Measurements from ENCODE around the gene DENND1B.
"Not testable (repeated sequence)": the region's sequence is repeated elsewhere in the genome, so short reads cannot be mapped to it uniquely, and the experiment has no call there.

DENND1B gene

GRCh38 chr1:197786280-197786679 is 11.0 kb upstream of the DENND1B start:
- DNase-seq (ENCODE audit: low read depth), result no peak

GRCh38 chr1:197783510-197783948 is 8.2 kb upstream of the DENND1B start:
- no peak for DNase-seq (ENCODE audit: low read depth)

- no peak for DNase-seq (ENCODE audit: low read depth)
These were observed 7.6 kb upstream of the DENND1B start for GRCh38 chr1:197782722-197783360.

GRCh38 chr1:197781968-197782721 is 6.9 kb upstream of the DENND1B start:
- DNase-seq (ENCODE audit: low read depth), result no peak

- no peak for DNase-seq (ENCODE audit: low read depth)
These were observed 4.6 kb upstream of the DENND1B start for GRCh38 chr1:197779921-197780320.

GRCh38 chr1:197778366-197778945 is 3.2 kb upstream of the DENND1B start:
- no peak for DNase-seq (ENCODE audit: low read depth)

GRCh38 chr1:197776351-197777105 is 1.2 kb upstream of the DENND1B start:
- no peak for DNase-seq (ENCODE audit: low read depth)

- DNase-seq (ENCODE audit: low read depth), result no peak
These were observed 606 bp downstream of the DENND1B start for GRCh38 chr1:197774466-197775281.

GRCh38 chr1:197773856-197774255 is 1.4 kb downstream of the DENND1B start:
- DNase-seq (ENCODE audit: low read depth), result no peak

- no peak for DNase-seq (ENCODE audit: low read depth)
These were observed 3.2 kb downstream of the DENND1B start for GRCh38 chr1:197771904-197772556.

- DNase-seq (ENCODE audit: low read depth), result no peak
These were observed 3.9 kb downstream of the DENND1B start for GRCh38 chr1:197771386-197771785.

GRCh38 chr1:197770243-197770642 is 5.0 kb downstream of the DENND1B start:
- DNase-seq (ENCODE audit: low read depth), result no peak

GRCh38 chr1:197769287-197769686 is 6.0 kb downstream of the DENND1B start:
- DNase-seq (ENCODE audit: low read depth), result no peak

GRCh38 chr1:197768014-197768805 is 7.1 kb downstream of the DENND1B start:
- DNase-seq (ENCODE audit: low read depth), result no peak

GRCh38 chr1:197763769-197764168 is 11.5 kb downstream of the DENND1B start:
- DNase-seq (ENCODE audit: low read depth), result no peak

GRCh38 chr1:197763307-197763706 is 12.0 kb downstream of the DENND1B start:
- no peak for DNase-seq (ENCODE audit: low read depth)

GRCh38 chr1:197761654-197762053 is 13.6 kb downstream of the DENND1B start:
- no peak for DNase-seq (ENCODE audit: low read depth)

GRCh38 chr1:197755553-197755952 is 19.7 kb downstream of the DENND1B start:
- not testable (repeated sequence) for DNase-seq (ENCODE audit: low read depth)

GRCh38 chr1:197752652-197753164 is 22.6 kb downstream of the DENND1B start:
- not testable (repeated sequence) for DNase-seq (ENCODE audit: low read depth)

- DNase-seq (ENCODE audit: low read depth), result no peak
These were observed 24.9 kb downstream of the DENND1B start for GRCh38 chr1:197750366-197750765.

Data from HS-27A (cell line).